Activated naive CD4-positive, alpha-beta T cell treated with anti-CD3 and anti-CD28 coated beads, Interleukin-2, amount 50 U/mL, for 72 hours (primary cell): ENCODE data around the gene PAK6. TPM values are rescaled to one million over a fixed set of nuclear protein-coding genes. Genes with fewer than 3 reads are reported as not detected.

Experiments
- ATAC-seq, 2 donors: fragments of 150-1000 bp; cut with Tn5 transposase; 2 replicates each; pipeline ENCODE4 v1.10.0; 2021; ENCODE audit warnings: mild to moderate bottlenecking in 2 of 2, moderate library complexity in 2 of 2
- DNase-seq, 2 donors: peaks; one replicate each; pipeline ENCODE4 v3.0.0; 2021 to 2022; ENCODE audit warnings: low spot score in 2 of 2
- H3K27ac Mint-ChIP-seq, 2 donors: one replicate each; pipeline ENCODE4 v1.8.0; 2022; ENCODE audit warnings: mild to moderate bottlenecking in 2 of 2, mixed read lengths in 2 of 2
- H3K36me3 Mint-ChIP-seq, 2 donors: one replicate each; pipeline ENCODE4 v1.8.0; 2022; ENCODE audit warnings: mixed read lengths in 2 of 2
- H3K9me3 Mint-ChIP-seq, 2 donors: one replicate each; pipeline ENCODE4 v1.8.0; 2022; ENCODE audit warnings: mixed read lengths in 2 of 2
- total RNA-seq, 2 donors: library from RNA; stranded (reverse); gene quantifications; one replicate each; pipeline ENCODE4 v1.2.3, GENCODE V29; 2022

Gene PAK6
- total RNA-seq, 2 donors from 2014 or later: 0.29 to 0.30 TPM

- H3K27ac Mint-ChIP-seq: no peak overlapping the region
- H3K36me3 Mint-ChIP-seq: no peaks in the 10 kb centered on the region
- no peaks in the 10 kb centered on the region for H3K9me3 Mint-ChIP-seq
These were observed 40.7 kb downstream of the PAK6 start for GRCh38 chr15:40279437-40280141.

GRCh38 chr15:40280260-40281056, 41.6 kb downstream of the PAK6 start:
- Mint-ChIP-seq H3K36me3 (no peaks in the 10 kb centered on the region), H3K9me3 (no peaks in the 10 kb centered on the region), H3K27ac (no peak overlapping the region)
- DNase-seq: no peak
- ATAC-seq: no peak

More at GRCh38 chr15:40279437-40280141, 40.7 kb downstream of the PAK6 start:
- peak; percentile 72 to 83 for DNase-seq
- ATAC-seq: peak; percentile 56 to 68

- no peaks in the 10 kb centered on the region for H3K36me3 Mint-ChIP-seq
- no peak for ATAC-seq
- no peak for DNase-seq
- H3K27ac Mint-ChIP-seq: no peak overlapping the region
- H3K9me3 Mint-ChIP-seq: no peaks in the 10 kb centered on the region
These were observed 42.4 kb downstream of the PAK6 start for GRCh38 chr15:40281057-40281800.

- DNase-seq (no peak), ATAC-seq (no peak)
- H3K9me3 Mint-ChIP-seq: no peaks in the 10 kb centered on the region
- no peak overlapping the region for H3K27ac Mint-ChIP-seq
- no peaks in the 10 kb centered on the region for H3K36me3 Mint-ChIP-seq
These were observed 42.9 kb downstream of the PAK6 start for GRCh38 chr15:40281801-40282146.

- H3K27ac Mint-ChIP-seq: no peak overlapping the region
- DNase-seq: peak in 1 of 2 donors; percentile 71
- no peaks in the 10 kb centered on the region for H3K9me3 Mint-ChIP-seq
- ATAC-seq: peak; percentile 57 to 73
- H3K36me3 Mint-ChIP-seq: no peaks in the 10 kb centered on the region
These were observed 43.4 kb downstream of the PAK6 start for GRCh38 chr15:40282147-40282868.

GRCh38 chr15:40282869-40283614, 44.2 kb downstream of the PAK6 start, which contains the start of gene ANKRD63:
TSS of gene ANKRD63 (minus strand) at chr15:40283064. CDS start at chr15:40282586, 478 bp downstream.
- peak in 1 of 2 donors; percentile 50 for DNase-seq
- Mint-ChIP-seq H3K36me3 (no peaks in the 10 kb centered on the region), H3K9me3 (no peaks in the 10 kb centered on the region), H3K27ac (no peak within 1 kb of the TSS)
- ATAC-seq: peak; percentile 21 to 60

GRCh38 chr15:40283615-40284300, 44.9 kb downstream of the PAK6 start:
- no peaks in the 10 kb centered on the region for H3K36me3 Mint-ChIP-seq
- ATAC-seq (no peak), DNase-seq (no peak)
- no peak overlapping the region for H3K27ac Mint-ChIP-seq
- no peaks in the 10 kb centered on the region for H3K9me3 Mint-ChIP-seq

GRCh38 chr15:40285151-40285550, 46.3 kb downstream of the PAK6 start:
- Mint-ChIP-seq H3K9me3 (no peaks in the 10 kb centered on the region), H3K36me3 (no peaks in the 10 kb centered on the region), H3K27ac (no peak overlapping the region)
- ATAC-seq: no peak
- no peak for DNase-seq

- no peak for DNase-seq
- no peak for ATAC-seq
- Mint-ChIP-seq H3K9me3 (no peaks in the 10 kb centered on the region), H3K27ac (no peak overlapping the region), H3K36me3 (no peaks in the 10 kb centered on the region)
These were observed 46.7 kb downstream of the PAK6 start for GRCh38 chr15:40285554-40286011.

- no peak overlapping the region for H3K27ac Mint-ChIP-seq
- no peaks in the 10 kb centered on the region for H3K36me3 Mint-ChIP-seq
These were observed 47.2 kb downstream of the PAK6 start for GRCh38 chr15:40286061-40286532.

GRCh38 chr15:40286794-40287193, 47.9 kb downstream of the PAK6 start:
- Mint-ChIP-seq H3K36me3 (no peaks in the 10 kb centered on the region), H3K27ac (no peak overlapping the region), H3K9me3 (no peaks in the 10 kb centered on the region)
- DNase-seq (no peak), ATAC-seq (no peak)

More at GRCh38 chr15:40286061-40286532, 47.2 kb downstream of the PAK6 start:
- H3K9me3 Mint-ChIP-seq: no peaks in the 10 kb centered on the region
- DNase-seq (no peak), ATAC-seq (no peak)

GRCh38 chr15:40287505-40287904, 48.6 kb downstream of the PAK6 start:
- DNase-seq (no peak), ATAC-seq (no peak)
- Mint-ChIP-seq H3K9me3 (no peaks in the 10 kb centered on the region), H3K36me3 (no peaks in the 10 kb centered on the region), H3K27ac (no peak overlapping the region)

- Mint-ChIP-seq H3K36me3 (no peaks in the 10 kb centered on the region), H3K27ac (no peak overlapping the region), H3K9me3 (no peaks in the 10 kb centered on the region)
- ATAC-seq (no peak), DNase-seq (no peak)
These were observed 49.1 kb downstream of the PAK6 start for GRCh38 chr15:40287968-40288367.

GRCh38 chr15:40289140-40289775, 50.4 kb downstream of the PAK6 start:
- no peaks in the 10 kb centered on the region for H3K9me3 Mint-ChIP-seq
- no peak for ATAC-seq

GRCh38 chr15:40290545-40290917, 51.7 kb downstream of the PAK6 start:
- H3K9me3 Mint-ChIP-seq: no peaks in the 10 kb centered on the region
- DNase-seq: no peak
- no peak overlapping the region for H3K27ac Mint-ChIP-seq
- H3K36me3 Mint-ChIP-seq: no peaks in the 10 kb centered on the region
- ATAC-seq: no peak

More at GRCh38 chr15:40289140-40289775, 50.4 kb downstream of the PAK6 start:
- H3K27ac Mint-ChIP-seq: no peak overlapping the region
- no peaks in the 10 kb centered on the region for H3K36me3 Mint-ChIP-seq
- no peak for DNase-seq
